Measurements from ENCODE around the gene HOXA13. TPM values are rescaled to one million over a fixed set of nuclear protein-coding genes. Genes with fewer than 3 reads are reported as not detected.

The HOXA13 gene
- polyA plus RNA-seq, 1 experiment = 4.6 TPM

DNA sequence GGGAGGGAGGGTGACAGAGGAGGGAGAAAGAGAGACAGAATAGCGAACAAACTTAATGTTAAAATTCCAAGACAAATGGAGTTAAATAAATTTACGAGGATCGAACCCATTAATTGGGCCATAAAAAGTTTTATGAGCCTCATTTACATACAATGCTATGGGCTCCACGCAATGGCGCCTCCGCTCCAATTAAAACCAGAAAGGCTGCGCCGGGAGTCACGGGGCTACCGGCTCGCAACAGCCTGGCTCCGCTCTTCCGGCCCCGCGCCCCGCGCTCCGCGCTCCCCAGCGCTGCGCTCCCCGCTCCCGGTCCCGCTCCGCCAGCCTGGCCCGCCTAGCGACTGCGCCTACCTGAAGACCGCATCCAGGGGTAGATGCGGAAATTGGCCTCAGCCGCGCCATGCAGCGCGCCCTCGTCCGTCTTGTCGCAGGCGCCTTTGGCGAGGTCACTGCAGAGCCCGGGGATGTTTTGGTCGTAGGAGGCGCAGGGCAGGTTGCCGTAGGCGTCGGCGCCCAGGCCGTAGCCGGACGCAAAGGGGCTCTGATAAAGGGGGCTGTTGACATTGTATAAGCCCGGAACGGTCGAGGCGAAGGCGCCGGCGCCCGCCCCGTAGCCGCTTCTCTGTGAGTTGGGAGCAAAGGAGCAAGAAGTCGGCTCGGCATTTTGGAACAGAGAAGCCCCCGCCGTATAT is 43.9 kb downstream of the HOXA13 start:
- no peaks in the 10 kb centered on the region for H3K27me3 ChIP-seq (ENCODE audit: control insufficient read depth, insufficient read depth, low read length)
- TF ChIP-seq CTCF (IDR thresholded peaks at IDR 0.05; ENCODE audit: insufficient read depth, low read depth, low read length) = no peak
- peak overlapping the region; percentile 74 for H3K4me3 ChIP-seq (ENCODE audit: low read depth, low read length)
- CTCF ChIA-PET = interaction anchor here (0.5 to 2.2 kb wide), 6 partner anchors 12 to 938 kb away, joined by 3 to 9 read pairs (median 4); partner anchors contain the start of gene HOXA5
- no peaks in the 10 kb centered on the region for H3K36me3 ChIP-seq (ENCODE audit: control insufficient read depth, insufficient read depth, low read length)
- no peak for DNase-seq (ENCODE audit: low read depth)
- POLR2A ChIA-PET = interaction anchor here (0.7 to 1.0 kb wide), 2 partner anchors 13 to 29 kb away, joined by 4 to 7 read pairs; partner anchors contain the start of gene HOXA11

DNA sequence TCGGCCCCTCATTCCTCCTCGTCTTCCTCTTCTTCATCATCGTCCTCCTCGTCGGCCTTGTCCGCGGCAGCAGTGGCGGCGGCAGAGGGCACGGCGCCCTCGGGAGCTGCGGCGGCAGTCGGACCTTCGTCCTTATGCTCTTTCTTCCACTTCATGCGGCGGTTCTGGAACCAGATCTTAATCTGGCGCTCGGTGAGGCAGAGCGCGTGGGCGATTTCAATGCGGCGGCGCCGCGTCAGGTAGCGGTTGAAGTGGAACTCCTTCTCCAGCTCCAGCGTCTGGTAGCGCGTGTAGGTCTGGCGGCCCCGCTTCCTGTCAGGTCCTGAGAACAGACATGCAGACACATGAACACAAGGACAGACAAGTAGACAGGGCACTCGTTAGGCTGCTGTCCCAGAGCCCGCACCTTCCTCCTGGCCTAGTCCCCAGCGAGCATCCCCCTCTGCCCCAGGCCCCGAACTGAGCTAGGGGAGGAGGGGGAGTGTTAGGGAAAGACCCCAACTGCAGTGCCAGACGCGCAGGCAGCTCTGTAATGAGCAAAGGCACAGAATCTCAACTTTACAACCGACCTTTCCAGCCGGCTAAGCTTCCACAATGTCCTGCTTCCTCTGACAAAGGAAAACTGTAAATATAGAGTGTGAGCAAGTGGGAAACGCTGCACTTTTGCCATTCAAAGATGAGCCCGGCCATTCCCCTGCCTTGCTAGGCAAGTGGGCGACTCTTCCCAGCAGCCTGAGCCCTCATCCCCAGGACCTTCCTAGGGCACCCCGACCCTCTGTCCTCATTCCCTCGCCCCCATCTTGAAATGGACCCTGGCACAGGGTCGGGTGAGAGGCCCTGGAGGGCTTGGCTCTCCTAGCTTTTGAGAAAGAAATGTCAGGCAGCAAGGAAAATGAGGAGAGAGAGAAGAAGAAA is 44.7 kb downstream of the HOXA13 start:
- Histone ChIP-seq H3K27me3 (ENCODE audit: control insufficient read depth, insufficient read depth, low read length) (no peaks in the 10 kb centered on the region), H3K36me3 (ENCODE audit: control insufficient read depth, insufficient read depth, low read length) (no peaks in the 10 kb centered on the region), H3K4me3 (ENCODE audit: low read depth, low read length) (peak overlapping the region; percentile 74)
- no peak for TF ChIP-seq CTCF (IDR thresholded peaks at IDR 0.05; ENCODE audit: insufficient read depth, low read depth, low read length)
- no peak for DNase-seq (ENCODE audit: low read depth)
- CTCF ChIA-PET = interaction anchor here (0.5 to 2.2 kb wide), 3 partner anchors 11 to 473 kb away, joined by 3 to 9 read pairs (median 3); partner anchors contain the start of gene HOXA5
- POLR2A ChIA-PET = no interaction called here

GRCh38 chr7:27154369-27154768 is 45.5 kb downstream of the HOXA13 start:
- CTCF ChIA-PET = interaction anchor here (1.6 to 6.9 kb wide), 2 partner anchors 8 to 11 kb away, joined by 6 to 74 read pairs; partner anchors contain the start of gene HOXA5

GRCh38 chr7:27153526-27153925 is 46.4 kb downstream of the HOXA13 start:
- no peaks in the 10 kb centered on the region for H3K36me3 ChIP-seq (ENCODE audit: control insufficient read depth, insufficient read depth, low read length)
- POLR2A ChIA-PET = no interaction called here
- TF ChIP-seq CTCF (IDR thresholded peaks at IDR 0.05; ENCODE audit: insufficient read depth, low read depth, low read length) = no peak

More at GRCh38 chr7:27154369-27154768, 45.5 kb downstream of the HOXA13 start:
- Histone ChIP-seq H3K27me3 (ENCODE audit: control insufficient read depth, insufficient read depth, low read length) (no peaks in the 10 kb centered on the region), H3K4me3 (ENCODE audit: low read depth, low read length) (no peak overlapping the region), H3K36me3 (ENCODE audit: control insufficient read depth, insufficient read depth, low read length) (no peaks in the 10 kb centered on the region)
- no peak for DNase-seq (ENCODE audit: low read depth)
- POLR2A ChIA-PET = no interaction called here
- TF ChIP-seq CTCF (IDR thresholded peaks at IDR 0.05; ENCODE audit: insufficient read depth, low read depth, low read length) = no peak

More at GRCh38 chr7:27153526-27153925, 46.4 kb downstream of the HOXA13 start:
- CTCF ChIA-PET = interaction anchor here (1.6 to 6.9 kb wide), 3 partner anchors 9 to 788 kb away, joined by 5 to 74 read pairs (median 6); partner anchors contain the start of gene HOXA5
- no peak for DNase-seq (ENCODE audit: low read depth)
- H3K27me3 ChIP-seq (ENCODE audit: control insufficient read depth, insufficient read depth, low read length) = no peaks in the 10 kb centered on the region
- H3K4me3 ChIP-seq (ENCODE audit: low read depth, low read length) = no peak overlapping the region

All from BJ (cell line).